Measurements from ENCODE around the gene ZNF766.

DNA sequence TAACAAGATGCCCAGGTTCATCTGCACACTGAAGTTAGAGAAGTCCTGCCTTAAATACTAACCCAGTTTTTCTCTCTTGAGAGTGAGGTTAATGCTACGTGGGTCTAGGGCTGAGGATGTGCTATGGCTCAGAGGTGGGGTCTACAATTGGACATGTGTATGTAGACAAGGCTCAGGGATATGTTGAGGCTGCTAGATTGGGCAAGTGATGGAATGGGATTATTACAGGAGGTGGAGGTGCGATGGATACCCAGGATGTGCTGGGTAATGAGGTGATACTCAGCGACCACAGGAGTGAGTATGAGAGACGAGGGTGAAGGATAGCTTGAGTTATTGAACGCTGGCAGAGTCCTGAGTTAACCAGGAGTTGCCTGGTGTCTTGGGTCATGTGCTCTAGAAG, 41.4 kb upstream of the ZNF766 start:
- no peak for TF ChIP-seq CTCF (IDR thresholded peaks at IDR 0.05)
- TF ChIP-seq SIN3A (IDR thresholded peaks at IDR 0.05; ENCODE audit: borderline replicate concordance, insufficient read depth, low read depth, low read length): no peak
